HG03196 (cell line): ENCODE results near the gene PUM2.
"Not testable (repeated sequence)": the region's sequence is repeated elsewhere in the genome, so short reads cannot be mapped to it uniquely, and the experiment has no call there.

Experiments
- ATAC-seq: cut with Tn5 transposase; IDR thresholded peaks from one replicate; pipeline ENCODE4 v1.9.1; 2021; ENCODE audit not compliant: unreplicated experiment

The PUM2 gene

DNA sequence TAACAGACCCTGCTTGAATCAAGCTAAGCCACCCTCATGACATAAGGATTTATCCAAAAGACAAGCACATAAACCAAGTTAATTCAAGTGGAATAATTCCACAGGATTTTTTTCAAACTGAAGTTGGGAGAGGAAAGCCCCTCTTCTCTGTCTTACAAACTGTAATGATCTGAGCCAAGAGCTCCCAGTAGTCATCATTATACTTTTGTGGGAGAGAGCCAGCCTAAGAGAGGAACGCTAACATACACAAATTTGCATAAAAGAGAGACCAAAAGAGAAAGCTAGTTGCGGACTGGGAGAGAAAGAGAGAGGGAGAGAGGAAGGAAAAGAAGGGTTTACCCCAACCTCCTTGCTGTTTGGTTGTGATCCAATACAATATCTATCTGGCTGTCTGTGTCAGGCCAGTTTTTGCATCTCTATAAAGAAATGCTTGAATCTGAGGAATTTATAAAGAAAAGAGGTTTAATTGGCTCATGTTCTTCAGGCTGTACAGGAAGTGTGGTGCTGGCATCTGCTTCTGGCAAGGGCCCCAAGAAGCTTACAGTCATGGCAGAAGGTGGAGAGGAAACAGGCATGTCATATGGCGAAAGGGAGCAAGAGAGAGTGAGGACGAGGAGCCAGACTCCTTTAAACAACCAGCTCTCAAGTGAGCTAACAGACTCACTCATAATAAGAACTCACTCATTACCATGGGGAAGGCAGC lies 20.8 kb upstream of the PUM2 start:
- ATAC-seq = no peak

DNA sequence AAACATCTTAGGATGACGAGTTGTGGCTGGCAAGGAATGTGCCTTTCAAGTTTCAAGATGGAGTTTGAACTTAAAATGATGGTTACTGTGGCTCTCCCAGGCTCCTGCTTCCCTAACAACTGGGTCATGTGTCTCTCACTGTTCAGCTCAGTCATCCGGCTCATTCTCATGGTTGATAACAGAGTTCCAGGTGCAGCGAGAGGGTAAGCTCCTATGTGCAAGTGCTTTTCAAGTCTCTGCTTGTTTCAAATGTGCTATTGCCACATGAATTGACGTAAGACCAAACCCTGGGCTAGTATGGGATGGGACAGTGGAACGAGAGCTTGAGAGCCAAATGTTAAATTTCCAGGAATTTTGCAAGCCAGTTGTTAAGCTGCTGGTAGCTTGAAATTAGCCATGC lies 19.5 kb upstream of the PUM2 start:
- no peak for ATAC-seq

DNA sequence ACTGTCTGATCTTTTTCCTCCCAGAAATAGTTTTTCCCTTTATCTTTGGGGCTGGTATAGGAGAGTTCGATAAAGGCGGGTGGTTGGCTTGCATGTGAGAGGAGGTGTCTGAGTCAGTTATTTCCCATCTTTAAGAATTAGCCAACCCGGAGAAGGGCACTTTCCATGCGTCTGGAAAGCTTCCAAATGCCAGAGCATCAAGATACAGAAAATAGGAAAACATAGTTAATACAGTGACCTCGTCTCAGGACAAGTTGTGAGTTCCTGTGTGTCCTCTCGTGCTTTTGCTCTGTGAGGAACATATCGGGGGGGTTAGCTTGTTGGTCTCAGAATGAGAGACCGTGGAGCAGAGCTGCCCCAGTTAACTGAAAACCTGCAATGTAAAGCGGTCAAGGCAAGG lies 18.7 kb upstream of the PUM2 start:
- ATAC-seq = no peak

DNA sequence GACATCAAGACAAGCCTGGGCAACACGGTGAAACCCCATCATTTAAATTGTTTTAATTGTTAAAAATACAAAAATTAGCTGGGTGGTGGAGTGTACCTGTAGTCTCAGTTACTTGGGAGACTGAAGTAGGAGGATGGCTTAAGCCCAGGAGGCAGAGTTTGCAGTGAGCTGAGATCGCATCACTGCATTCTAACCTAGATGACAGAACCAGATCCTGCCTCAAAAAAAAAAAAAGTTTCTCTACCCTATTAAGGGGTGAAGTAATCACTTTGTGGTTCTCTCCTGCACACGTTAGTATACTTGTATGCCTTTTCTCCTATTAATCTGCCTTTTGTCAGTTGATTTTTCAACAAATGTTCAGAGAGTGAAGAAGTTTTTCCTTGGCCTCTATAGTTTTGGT lies 18.1 kb upstream of the PUM2 start:
- no peak for ATAC-seq

DNA sequence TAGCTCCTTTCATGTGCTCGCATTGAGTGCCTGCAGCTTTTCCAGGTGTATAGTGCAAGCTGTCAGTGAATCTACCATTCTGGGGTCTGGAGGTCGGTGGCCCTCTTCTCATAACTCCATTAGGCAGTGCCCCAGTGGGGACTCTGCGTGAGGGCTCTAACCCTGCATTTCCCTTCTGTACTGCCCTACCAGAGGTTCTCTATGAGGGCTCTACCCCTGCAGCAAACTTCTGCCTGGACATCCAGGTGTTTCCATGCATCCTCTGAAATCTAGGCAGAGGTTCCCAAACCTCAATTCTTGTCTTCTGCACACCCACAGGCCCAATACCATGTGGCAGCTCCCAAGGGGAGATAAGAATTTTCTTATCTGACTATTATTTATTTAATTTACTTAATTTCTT lies 17.3 kb upstream of the PUM2 start:
- not testable (repeated sequence) for ATAC-seq

DNA sequence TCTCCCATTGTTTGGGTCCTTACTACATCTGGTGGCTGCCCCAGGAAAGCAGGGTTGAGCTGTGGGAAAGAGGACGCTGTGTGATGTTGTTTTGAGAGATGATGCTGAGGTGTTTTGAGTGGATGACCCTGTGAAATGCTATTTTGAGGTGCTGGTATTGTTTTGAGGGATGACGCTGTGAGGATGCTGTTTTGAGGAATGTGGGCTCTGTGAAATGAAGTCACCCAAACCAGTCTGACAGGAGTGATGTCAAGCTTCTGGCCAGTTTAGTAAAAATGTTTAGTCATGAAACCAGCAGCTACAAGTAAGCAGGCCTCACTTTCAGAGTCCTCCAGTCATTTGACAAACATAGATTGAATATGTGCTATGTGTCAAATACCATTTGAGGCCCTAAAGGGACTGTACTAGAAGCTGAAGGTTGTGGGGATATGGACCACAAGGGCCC lies 16.1 kb upstream of the PUM2 start:
- no peak for ATAC-seq

DNA sequence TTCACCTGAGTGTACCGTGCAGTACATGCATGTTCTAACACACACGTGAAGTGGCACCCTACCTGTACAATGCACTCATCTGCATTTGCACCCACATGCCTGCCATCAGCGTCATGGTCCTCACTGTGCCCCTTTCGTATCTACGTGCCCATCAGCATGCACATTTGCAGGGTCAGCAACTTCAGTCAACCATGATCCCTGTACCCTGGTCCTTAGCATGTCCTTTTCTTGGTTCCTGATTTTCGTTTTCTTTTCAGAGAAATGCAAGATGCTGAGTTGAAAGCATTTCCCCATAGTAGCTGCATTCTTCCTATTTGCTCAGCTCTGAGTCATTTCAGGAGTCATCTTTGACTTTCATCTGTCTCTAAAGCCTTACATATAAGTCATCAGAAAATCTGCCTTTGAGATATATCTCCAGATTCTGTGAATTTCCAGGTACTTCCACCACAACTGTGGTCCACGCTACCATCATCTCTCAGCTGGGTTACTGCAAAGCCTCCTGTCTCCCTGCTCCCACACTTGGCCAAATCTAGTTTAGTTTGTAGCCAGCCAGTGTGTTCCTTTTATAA lies 14.7 kb upstream of the PUM2 start:
- peak; percentile 84 for ATAC-seq

DNA sequence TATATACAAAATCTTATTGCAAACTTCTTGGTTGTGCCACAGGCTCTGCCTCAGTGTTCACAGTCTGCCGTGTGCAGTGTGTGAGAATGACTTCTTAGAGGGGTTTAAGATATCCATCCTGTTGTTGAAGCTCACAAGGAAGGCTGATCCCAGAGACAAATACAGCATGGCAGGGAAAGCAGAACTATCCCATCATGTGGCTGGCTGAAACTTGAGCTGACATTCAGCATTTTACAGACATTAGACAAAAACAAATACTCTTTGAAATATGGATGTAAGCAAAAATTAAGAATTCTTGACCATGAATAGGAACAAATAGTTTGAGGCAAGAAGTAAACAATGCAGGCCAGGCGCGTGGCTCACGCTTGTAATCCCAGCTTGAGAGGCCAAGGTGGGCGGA lies 12.9 kb upstream of the PUM2 start:
- no peak for ATAC-seq

DNA sequence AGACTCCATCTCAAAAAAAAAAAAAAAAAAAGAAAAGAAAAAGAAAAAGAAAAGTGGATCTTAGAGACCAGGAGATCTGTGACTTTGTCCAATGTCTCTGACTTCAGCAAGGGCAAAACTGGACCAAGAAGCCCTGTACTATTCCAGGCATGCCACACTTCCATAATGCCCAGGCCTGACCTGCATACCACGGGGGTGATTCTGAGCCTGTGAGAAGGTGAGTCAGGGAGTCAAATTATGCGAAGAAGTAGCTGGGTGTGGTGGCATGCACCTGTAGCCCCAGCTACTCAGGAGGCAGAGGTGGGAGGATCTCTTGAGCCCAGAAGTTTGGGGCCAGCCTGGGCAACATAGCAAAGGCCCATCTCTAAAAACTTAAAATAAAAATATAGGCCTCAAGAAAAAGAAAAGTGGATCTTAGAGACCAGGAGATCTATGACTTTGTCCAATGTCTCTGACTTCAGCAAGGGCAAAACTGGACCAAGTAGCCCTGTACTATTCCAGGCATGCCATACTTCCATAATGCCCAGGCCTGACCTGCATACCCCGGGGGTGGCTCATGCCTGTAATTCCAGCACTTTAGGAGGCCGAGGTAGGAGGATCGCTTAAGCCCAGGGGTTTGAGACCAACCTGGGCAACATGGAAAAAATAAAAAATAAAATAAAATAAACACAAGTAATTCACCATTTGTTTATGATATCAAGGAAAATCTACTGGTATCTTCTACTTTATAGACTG lies 12.2 kb upstream of the PUM2 start:
- ATAC-seq = no peak

DNA sequence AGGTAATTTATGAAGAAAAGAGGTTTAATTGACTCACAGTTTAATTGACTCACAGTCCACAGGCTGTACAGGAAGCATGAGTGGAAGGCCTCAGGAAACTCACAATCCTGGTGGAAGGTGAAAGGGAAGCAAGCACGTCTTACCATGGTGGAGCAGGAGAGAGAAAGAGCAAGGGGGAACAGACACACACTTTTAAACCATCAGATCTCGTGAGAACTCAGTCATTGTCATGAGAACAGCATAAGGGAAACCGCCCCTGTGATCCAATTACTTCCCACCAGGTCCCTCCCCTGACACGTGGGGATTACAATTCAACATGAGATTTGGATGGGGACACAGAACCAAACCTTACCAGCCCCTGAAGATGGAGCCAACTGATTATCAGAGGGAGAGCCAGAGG lies 11.2 kb upstream of the PUM2 start:
- no peak for ATAC-seq

DNA sequence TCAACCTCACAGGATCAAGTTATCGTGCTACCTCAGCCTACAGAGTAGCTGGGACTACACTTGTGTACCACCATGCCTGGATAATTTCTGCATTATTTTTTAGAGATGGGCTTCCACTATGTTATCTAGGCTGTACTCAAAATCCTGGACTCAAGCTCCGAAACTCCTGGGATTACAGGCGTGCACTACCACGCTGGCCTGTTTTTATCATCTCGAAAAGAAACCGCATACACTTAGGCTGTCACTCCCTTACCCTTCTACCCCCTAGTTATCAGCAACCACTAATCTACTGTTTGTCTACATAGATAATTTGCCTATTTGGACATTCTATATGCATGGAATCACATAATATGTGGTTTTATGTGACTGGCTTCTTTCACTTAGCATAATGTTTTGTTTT lies 8.5 kb upstream of the PUM2 start:
- no peak for ATAC-seq

DNA sequence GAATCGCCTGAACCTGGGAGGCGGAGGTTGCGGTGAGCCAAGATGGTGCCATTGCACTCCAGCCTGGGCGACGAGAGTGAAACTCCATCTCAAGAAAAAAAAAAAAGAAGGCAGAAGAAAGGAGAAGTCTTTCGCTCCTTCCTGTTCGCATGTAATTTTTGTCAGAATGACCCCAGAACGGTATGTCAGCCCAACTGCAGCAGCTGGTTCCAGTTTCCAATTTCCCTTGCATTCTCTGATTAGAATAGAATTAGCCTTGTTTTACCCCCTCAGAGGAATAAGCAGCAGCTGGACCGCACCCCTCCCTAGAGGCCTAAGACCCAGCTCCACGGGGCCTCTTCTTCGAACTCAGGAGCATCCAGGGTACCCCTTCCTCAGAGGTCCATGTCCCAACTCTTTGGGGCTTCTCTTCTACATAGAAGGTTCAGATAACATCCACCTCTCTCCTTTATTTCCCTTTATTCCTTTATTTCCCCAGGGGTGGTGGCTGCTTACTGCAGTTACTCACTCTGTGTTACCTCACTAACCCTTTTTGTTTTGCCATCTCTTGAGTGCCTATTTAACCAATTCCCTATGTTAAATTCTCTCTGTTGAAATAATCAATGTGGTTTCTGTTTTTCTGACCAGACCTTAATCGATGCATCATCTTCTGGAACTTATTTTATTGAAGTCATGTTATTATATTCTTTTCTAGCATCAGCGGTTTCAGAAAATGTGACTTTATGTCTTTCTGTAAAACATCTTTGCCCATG lies 7.2 kb upstream of the PUM2 start:
- ATAC-seq = no peak

DNA sequence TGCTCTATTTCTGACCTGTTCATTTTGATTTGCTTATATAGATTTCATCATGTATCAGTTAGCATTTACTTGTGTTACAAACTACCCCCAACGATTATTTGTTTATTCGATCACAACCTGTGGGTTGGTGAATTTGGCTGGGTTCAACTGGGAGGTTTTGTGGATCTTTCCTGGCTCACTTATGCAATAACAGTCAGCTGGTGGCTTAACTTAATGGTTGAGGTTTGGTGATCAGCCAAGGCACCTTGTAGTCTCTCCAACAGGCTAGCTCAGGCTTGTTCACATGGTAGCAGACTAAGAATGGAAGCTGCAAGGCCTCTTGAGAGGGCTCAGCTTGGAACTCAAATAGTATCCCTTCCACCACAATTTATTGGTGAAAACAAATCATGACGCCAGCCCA lies 5.4 kb upstream of the PUM2 start:
- ATAC-seq = no peak

DNA sequence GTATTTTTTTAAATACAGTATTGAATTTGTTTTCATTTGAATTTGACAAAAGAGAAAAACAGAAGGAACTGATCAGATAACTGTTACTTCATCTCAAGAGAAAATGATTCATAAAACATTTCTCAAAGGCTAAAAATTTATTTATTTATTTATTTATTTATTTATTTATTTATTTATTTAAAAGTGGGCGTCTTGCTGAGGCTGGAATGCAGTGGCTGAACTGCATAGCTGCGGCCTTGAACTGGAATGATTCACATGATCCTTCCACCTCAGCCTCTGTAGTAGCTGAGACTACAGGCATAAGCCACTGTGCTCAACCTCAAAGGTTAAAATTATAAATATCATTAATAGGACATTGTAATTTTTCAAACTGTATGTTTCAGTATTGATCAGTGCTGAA lies 4.5 kb upstream of the PUM2 start:
- ATAC-seq = no peak

DNA sequence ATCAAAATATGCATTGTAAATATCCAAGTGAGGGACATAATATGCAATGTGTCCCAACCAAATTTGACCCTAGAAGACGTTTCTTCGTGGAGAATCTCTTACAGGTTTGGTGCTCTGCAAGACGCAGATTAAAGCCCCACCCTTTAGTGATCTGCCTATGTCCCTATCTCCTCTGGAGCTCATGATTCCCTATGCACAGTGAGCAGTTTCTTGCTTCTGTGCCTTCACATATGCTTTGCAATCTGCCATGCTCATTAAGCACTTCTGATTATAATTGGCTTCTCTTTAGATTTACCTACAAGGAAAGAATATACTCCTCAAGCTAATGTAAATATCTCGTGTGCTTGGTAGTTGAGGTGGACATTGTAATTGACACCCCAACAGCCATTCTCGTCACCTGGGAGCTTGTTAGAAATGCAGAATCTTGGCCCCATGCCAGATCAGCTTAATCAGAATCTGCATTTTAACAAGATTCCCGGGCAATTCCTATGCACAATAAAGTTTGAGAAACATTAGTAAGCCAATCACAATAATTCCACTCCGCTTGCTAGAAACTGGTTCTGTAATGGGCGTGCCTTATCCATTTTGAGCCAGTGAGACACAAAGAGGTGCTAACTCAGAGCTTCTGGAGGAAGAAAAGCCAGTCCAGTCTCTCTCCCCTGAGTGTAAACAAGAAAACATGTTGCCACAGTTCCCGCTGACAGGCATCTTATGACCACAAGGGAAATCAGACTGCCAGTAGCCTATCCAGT lies 2.8 kb upstream of the PUM2 start:
- ATAC-seq = no peak

DNA sequence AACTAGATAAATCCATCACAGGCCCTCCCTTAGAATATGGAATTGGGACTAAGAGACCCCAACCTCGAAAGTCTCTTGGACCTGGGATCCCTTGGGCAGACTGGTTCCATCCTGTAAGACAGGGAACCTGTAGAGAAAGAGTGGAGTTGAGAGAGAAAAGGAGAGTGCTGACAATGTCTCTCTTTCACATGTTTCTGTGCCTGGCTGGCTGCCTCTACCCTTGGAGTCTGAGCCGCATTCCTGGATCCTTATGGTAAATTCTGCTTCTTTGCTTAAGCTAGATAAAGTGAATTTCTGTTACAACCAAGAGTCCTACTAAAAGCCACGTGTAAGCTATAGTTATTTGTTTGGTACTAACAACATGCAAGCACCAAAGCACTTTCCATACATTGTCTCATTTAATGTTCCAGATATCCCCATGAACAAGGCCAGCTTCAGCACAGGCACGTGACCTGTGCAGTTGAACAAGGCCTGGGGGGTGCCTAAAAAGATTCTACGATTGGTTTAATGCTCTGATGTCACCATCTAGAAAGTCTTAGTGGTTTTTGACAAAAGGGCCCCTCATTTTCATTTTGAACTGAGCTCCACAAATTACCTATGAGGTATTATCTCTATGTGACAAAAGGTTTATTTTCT lies 2.1 kb upstream of the PUM2 start:
- ATAC-seq = no peak

DNA sequence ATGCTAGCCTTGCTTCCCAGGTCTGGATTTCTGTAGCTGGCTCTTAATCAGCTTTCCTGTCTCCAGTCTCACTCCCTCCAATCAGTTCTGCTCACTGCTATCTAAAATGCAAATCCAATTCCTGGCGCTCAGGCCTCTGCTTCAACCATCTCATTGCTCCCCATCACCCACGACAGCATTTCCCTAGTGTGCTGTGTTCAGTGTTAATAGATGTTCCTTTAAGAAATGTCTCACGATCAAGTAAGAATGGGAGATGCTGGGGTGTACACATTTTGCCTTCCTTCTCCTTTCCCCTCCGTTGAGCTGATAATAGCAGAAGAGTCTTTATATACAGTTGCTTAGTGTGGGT lies 1.6 kb upstream of the PUM2 start:
- ATAC-seq = no peak

DNA sequence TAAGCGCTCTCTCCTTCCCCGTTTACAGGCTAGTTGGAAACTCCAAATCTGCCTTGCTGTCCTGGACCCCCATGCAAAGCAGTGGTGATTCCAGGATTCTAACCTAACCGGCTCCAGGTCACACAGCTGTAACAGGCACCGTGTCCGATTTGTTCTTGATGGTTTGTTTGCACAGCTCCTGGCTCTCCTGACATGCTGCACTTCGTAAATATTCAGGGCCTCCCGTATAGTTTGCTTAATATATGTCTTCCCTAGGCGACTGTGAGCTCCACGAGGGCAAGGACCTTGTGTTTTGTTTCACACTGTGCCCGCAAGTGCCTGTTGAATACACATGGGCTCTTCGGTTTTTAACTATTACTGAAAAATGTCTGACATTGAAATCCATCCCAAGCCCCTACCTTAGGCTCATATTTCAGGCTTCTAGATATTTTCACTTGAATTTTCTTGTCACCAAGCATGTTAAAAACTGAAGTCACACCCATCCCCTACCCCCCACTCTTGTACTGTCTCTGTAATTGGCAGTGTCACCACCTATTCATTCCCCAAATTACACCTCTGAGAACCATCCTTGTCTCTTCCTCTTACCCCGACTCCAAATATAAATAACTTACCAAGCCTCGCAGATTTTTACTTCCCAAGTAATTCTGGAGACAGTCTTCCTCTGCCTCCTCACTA lies 1.0 kb upstream of the PUM2 start:
- ATAC-seq = peak; percentile 2

DNA sequence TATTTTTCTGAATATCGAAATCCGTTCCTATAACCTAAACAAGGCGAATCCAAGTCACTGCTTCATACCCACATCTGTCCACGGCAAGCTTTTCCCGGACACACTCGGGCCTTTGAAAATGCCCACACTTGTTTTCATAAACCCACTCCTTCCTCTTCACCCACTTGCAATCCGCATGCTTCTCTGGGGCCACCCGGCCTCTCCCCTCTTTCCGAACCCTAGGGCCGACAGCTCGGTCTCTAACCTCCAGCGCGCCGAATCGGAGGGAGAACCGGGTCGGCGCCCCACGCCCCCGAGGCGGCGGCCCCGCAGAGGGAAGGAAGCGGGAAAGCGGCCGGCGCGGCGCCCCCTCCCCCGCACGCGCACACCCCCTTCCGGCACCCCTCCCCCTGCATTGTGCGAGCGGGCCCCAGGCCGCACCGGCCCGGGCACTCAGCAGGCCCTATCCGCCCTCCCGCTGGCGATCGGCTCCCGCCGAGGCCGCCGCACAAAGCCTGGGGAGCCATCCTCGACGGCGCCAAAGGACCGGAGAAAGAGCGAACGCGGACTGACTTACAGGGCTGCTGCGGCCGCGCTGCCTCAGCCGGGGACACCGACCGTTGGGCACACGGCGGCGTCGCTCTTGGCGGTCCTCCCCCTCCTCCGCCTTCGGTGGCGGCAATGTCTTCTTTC lies 467 bp downstream of the PUM2 start:
- peak; percentile 32 for ATAC-seq

DNA sequence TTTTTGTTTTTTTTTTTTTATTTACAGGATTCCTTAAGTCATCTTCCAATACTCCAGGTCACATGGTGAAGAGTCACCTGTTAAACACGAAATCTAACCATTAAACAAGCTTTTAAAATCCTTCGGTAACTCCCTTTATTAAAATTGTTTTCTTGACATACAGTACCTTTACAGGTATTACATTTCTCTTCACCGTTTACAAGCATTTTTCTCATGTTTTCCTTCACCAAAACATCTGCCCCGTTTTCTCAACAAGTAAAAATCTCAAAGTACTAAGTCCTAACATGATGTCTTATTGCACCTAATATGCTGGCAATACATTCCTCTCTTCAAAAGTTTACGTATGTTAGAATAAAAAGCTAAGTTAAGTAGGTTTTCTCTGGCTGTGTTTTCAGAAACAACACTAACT lies 1.1 kb downstream of the PUM2 start:
- no peak for ATAC-seq
